ENCODE data around the gene ATP9A.
"Not testable (repeated sequence)": the region's sequence is repeated elsewhere in the genome, so short reads cannot be mapped to it uniquely, and the experiment has no call there.

The ATP9A gene

DNA sequence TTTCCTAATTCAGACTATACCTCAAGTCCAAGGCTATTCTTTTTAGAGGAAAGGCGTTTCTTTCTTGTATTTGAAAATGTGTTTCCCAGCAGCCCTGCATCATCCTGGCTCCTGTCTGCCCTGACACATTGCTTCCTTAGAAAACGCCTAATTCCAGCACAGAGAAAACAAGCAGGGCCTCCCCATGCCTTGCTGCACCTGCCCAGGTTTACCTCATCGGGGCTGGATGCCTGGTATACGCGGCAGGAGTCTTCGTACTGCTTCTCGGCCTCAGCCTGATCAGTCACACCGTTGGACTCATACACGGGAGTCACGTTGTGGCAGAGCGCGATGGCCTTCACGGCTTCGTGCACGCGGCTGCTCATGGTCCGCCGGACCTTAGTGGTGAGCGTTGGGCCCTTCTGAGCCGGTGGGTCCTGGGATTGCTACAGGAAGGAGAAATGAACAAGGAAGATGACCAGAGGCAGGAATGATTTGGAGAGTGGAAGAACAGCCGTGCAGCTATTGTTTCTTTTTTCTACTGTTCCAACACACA lies 111.4 kb downstream of the ATP9A start:
- no peak for DNase-seq (ENCODE audit: low read depth in 1 of 2, low spot score in 1 of 2)
- H3K27ac ChIP-seq (replicated peaks): no peak overlapping the region
- TF ChIP-seq POLR2AphosphoS5 (IDR thresholded peaks at IDR 0.05; ENCODE audit: low read depth) (no peak), GABPA (IDR thresholded peaks at IDR 0.05; ENCODE audit: low read depth) (no peak), SPI1 (IDR thresholded peaks at IDR 0.05; ENCODE audit: borderline replicate concordance, low read depth) (no peak)
- TF ChIP-seq, protein P1, sequence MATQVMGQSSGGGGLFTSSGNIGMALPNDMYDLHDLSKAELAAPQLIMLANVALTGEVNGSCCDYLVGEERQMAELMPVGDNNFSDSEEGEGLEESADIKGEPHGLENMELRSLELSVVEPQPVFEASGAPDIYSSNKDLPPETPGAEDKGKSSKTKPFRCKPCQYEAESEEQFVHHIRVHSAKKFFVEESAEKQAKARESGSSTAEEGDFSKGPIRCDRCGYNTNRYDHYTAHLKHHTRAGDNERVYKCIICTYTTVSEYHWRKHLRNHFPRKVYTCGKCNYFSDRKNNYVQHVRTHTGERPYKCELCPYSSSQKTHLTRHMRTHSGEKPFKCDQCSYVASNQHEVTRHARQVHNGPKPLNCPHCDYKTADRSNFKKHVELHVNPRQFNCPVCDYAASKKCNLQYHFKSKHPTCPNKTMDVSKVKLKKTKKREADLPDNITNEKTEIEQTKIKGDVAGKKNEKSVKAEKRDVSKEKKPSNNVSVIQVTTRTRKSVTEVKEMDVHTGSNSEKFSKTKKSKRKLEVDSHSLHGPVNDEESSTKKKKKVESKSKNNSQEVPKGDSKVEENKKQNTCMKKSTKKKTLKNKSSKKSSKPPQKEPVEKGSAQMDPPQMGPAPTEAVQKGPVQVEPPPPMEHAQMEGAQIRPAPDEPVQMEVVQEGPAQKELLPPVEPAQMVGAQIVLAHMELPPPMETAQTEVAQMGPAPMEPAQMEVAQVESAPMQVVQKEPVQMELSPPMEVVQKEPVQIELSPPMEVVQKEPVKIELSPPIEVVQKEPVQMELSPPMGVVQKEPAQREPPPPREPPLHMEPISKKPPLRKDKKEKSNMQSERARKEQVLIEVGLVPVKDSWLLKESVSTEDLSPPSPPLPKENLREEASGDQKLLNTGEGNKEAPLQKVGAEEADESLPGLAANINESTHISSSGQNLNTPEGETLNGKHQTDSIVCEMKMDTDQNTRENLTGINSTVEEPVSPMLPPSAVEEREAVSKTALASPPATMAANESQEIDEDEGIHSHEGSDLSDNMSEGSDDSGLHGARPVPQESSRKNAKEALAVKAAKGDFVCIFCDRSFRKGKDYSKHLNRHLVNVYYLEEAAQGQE (IDR thresholded peaks at IDR 0.05; ENCODE audit: insufficient replicate concordance, low read depth): no peak
- TF ChIP-seq, protein P2, sequence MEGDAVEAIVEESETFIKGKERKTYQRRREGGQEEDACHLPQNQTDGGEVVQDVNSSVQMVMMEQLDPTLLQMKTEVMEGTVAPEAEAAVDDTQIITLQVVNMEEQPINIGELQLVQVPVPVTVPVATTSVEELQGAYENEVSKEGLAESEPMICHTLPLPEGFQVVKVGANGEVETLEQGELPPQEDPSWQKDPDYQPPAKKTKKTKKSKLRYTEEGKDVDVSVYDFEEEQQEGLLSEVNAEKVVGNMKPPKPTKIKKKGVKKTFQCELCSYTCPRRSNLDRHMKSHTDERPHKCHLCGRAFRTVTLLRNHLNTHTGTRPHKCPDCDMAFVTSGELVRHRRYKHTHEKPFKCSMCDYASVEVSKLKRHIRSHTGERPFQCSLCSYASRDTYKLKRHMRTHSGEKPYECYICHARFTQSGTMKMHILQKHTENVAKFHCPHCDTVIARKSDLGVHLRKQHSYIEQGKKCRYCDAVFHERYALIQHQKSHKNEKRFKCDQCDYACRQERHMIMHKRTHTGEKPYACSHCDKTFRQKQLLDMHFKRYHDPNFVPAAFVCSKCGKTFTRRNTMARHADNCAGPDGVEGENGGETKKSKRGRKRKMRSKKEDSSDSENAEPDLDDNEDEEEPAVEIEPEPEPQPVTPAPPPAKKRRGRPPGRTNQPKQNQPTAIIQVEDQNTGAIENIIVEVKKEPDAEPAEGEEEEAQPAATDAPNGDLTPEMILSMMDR (IDR thresholded peaks at IDR 0.05; ENCODE audit: insufficient read depth, low read length): no peak
- no peak overlapping the region for H3K4me3 ChIP-seq (replicated peaks; ENCODE audit: insufficient read depth, low read length)
- no peaks in the 10 kb centered on the region for H3K27me3 ChIP-seq (ENCODE audit: insufficient read depth, poor library complexity, severe bottlenecking)

DNA sequence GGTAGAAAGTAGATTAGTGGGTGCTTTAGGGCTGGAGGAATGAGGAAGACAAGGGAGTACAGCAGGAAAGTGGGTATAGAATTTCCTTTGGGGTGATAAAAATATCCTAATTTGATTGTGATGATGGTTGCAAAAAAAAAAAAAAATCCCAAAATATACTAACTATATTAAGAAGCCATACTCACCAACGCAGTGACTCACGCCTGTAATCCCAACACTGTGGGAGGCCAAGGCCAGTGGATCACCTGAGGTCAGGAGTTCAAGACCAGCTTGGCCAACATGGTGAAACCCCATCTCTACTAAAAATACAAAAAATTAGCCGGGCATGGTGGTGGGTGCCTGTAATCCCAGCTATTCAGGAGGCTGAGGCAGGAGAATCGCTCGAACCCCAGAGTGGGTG lies 112.1 kb downstream of the ATP9A start:
- not testable (repeated sequence) for DNase-seq (ENCODE audit: low read depth in 1 of 2, low spot score in 1 of 2); H3K4me3 ChIP-seq (replicated peaks; ENCODE audit: insufficient read depth, low read length); H3K27ac ChIP-seq (replicated peaks); H3K27me3 ChIP-seq (ENCODE audit: insufficient read depth, poor library complexity, severe bottlenecking)

DNA sequence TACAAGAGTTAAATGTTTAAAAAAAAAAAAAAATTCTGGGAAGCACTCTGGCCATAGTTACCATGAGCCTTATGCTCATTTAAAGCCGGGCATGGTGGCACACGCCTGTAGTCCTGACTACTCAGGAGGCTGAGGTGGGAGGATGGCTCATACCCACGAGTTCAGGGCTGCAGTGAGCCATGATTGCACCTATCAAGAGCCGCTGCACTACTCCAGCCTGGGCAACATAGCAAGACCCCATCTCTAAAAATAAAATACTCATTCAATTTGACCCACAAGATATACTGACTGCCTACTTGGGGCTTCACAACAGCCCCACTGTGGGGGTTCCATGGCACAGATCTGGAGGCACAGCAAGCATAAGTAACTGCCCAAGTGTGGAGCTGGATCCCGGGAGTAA lies 113.7 kb downstream of the ATP9A start:
- H3K27me3 ChIP-seq (ENCODE audit: insufficient read depth, poor library complexity, severe bottlenecking): no peaks in the 10 kb centered on the region

DNA sequence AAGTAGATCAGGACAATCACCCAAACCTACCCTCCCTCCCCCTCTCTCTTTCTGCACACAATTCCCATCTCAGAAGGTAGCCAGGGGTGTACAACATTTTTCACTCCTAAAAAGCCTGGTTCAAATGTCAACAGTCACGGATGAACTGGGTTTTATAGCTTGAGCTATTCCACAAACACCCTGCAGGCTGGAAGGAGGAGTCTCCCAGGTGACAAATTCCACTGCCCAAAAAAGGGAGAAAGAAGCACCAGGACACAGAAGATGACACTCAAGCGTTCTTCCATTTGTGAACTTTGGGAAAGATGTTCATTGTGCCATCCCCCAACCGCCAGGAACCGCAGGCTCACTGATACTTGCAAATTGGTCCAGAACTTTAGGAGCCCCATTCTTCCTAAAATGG lies 114.1 kb downstream of the ATP9A start:
- H3K27ac ChIP-seq (replicated peaks): no peak overlapping the region
- no peak for DNase-seq (ENCODE audit: low read depth in 1 of 2, low spot score in 1 of 2)
- H3K4me3 ChIP-seq (replicated peaks; ENCODE audit: insufficient read depth, low read length): no peak overlapping the region
- H3K27me3 ChIP-seq (ENCODE audit: insufficient read depth, poor library complexity, severe bottlenecking): no peaks in the 10 kb centered on the region
- no peak for TF ChIP-seq GABPA (IDR thresholded peaks at IDR 0.05; ENCODE audit: low read depth)

More for the DNA sequence above, 113.7 kb downstream of the ATP9A start:
- no peak overlapping the region for H3K4me3 ChIP-seq (replicated peaks; ENCODE audit: insufficient read depth, low read length)
- no peak overlapping the region for H3K27ac ChIP-seq (replicated peaks)
- TF ChIP-seq, protein P1 (IDR thresholded peaks at IDR 0.05; ENCODE audit: insufficient replicate concordance, low read depth): no peak
- TF ChIP-seq GABPA (IDR thresholded peaks at IDR 0.05; ENCODE audit: low read depth) (no peak), POLR2AphosphoS5 (IDR thresholded peaks at IDR 0.05; ENCODE audit: low read depth) (no peak), SPI1 (IDR thresholded peaks at IDR 0.05; ENCODE audit: borderline replicate concordance, low read depth) (no peak)
- TF ChIP-seq, protein P2 (IDR thresholded peaks at IDR 0.05; ENCODE audit: insufficient read depth, low read length): no peak
- no peak for DNase-seq (ENCODE audit: low read depth in 1 of 2, low spot score in 1 of 2)

DNA sequence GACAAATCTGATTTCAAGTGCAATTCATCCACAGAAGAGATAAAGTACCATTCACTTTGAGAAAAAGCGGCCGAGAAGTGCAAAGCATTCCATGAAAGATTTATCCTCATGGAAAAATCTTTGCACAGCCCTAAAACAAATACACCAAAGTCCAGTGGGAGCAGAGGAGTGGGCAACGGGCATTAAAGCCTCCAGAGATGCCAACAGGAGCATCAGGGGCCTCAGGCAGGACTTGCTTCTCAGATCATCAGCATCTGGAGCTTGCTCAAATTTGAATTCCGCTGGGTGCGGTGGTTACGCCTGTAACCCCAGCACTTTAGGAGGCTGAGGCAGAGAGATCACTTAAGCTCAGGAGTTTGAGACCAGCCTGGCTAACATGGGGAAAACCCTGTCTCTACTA lies 115.0 kb downstream of the ATP9A start:
- no peak overlapping the region for H3K27ac ChIP-seq (replicated peaks)
- TF ChIP-seq SPI1 (IDR thresholded peaks at IDR 0.05; ENCODE audit: borderline replicate concordance, low read depth): no peak
- TF ChIP-seq, protein P1 (IDR thresholded peaks at IDR 0.05; ENCODE audit: insufficient replicate concordance, low read depth): no peak
- TF ChIP-seq, protein P2 (IDR thresholded peaks at IDR 0.05; ENCODE audit: insufficient read depth, low read length): no peak
- no peak for TF ChIP-seq POLR2AphosphoS5 (IDR thresholded peaks at IDR 0.05; ENCODE audit: low read depth)
- TF ChIP-seq GABPA (IDR thresholded peaks at IDR 0.05; ENCODE audit: low read depth): no peak
- no peak for DNase-seq (ENCODE audit: low read depth in 1 of 2, low spot score in 1 of 2)
- no peak overlapping the region for H3K4me3 ChIP-seq (replicated peaks; ENCODE audit: insufficient read depth, low read length)
- no peaks in the 10 kb centered on the region for H3K27me3 ChIP-seq (ENCODE audit: insufficient read depth, poor library complexity, severe bottlenecking)

Measured in HL-60 (cell line).